ENCODE results near the gene MAGI3. TPM values are rescaled to one million over a fixed set of nuclear protein-coding genes. Genes with fewer than 3 reads are reported as not detected.
A peak's percentile ranks its signal among the peaks of the same experiment; 100 is the strongest.

Gene MAGI3
- polyA plus RNA-seq, 2 donors = 7.8 to 11.7 TPM

DNA sequence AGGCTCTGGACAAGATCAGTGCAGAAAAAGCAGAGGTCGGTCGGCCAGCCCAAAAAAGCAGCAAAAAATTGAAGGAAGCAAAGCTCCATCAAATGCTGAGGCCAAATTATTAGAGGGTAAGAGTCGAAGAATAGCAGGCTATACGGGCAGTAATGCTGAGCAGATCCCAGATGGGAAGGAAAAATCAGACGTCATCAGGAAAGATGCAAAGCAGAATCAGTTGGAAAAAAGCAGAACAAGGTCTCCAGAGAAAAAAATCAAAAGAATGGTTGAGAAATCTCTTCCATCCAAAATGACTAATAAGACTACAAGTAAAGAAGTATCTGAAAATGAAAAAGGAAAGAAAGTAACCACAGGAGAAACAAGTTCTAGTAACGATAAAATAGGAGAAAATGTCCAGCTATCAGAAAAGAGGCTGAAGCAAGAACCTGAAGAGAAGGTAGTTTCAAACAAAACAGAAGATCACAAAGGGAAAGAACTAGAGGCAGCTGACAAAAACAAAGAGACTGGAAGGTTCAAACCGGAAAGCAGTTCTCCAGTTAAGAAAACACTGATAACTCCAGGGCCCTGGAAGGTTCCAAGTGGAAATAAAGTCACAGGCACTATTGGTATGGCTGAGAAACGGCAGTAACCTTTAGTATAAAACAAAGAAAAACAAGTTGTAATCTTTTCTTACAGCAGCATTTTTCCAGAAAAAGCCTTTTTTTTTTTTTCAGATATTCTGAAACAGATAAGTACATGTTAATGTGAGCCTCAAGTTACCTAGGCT is 293.3 kb downstream of the MAGI3 start:
- Histone ChIP-seq H3K4me1 (ENCODE audit: control insufficient read depth in 2 of 2, insufficient read depth in 2 of 2, low read length in 1 of 2) (no peaks in the 10 kb centered on the region), H3K9me3 (ENCODE audit: control insufficient read depth in 2 of 2, insufficient read depth in 1 of 2, low read depth in 1 of 2, low read length in 1 of 2) (no peaks in the 10 kb centered on the region), H3K36me3 (ENCODE audit: control insufficient read depth in 2 of 2, insufficient read depth in 2 of 2, low read length in 1 of 2) (no peaks in the 10 kb centered on the region), H3K4me3 (ENCODE audit: low read depth in 1 of 2, low read length in 2 of 2) (no peak overlapping the region), H3K27ac (ENCODE audit: low read depth in 2 of 2, low read length in 1 of 2) (no peak overlapping the region), H3K27me3 (ENCODE audit: control insufficient read depth in 1 of 2, insufficient read depth in 2 of 2, low read length in 2 of 2) (no peaks in the 10 kb centered on the region)
- 66 to 74% methylated on average over 8 of the region's 8 CpGs for WGBS, 2 donors

DNA sequence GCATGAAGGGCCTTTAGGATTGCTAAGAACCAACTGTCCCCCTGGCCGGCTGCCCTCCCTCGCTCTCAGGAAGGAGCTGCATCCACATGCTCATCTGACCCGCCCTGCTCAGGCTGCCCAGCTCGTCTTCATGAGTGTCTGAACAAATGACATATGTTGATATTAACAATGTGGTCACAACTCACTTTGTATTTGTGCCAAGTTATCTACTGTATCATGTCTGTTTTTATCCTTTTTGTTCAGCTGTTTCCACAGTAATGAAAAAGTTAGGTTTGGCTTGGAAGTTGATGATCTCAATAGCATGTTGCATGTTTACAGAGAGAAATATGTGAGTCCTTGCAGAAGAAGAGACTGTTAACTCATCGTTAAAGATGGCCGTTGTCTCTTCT is 293.8 kb downstream of the MAGI3 start:
- peak overlapping the region in 1 of 2 donors; percentile 30 for H3K27ac ChIP-seq (ENCODE audit: low read depth in 2 of 2, low read length in 1 of 2)
- H3K4me1 ChIP-seq (ENCODE audit: control insufficient read depth in 2 of 2, insufficient read depth in 2 of 2, low read length in 1 of 2) = no peaks in the 10 kb centered on the region
- H3K36me3 ChIP-seq (ENCODE audit: control insufficient read depth in 2 of 2, insufficient read depth in 2 of 2, low read length in 1 of 2) = no peaks in the 10 kb centered on the region
- H3K4me3 ChIP-seq (ENCODE audit: low read depth in 1 of 2, low read length in 2 of 2) = no peak overlapping the region
- 52 to 64% methylated on average over 6 of the region's 6 CpGs for WGBS, 2 donors
- H3K27me3 ChIP-seq (ENCODE audit: control insufficient read depth in 1 of 2, insufficient read depth in 2 of 2, low read length in 2 of 2) = no peaks in the 10 kb centered on the region
- no peaks in the 10 kb centered on the region for H3K9me3 ChIP-seq (ENCODE audit: control insufficient read depth in 2 of 2, insufficient read depth in 1 of 2, low read depth in 1 of 2, low read length in 1 of 2)

DNA sequence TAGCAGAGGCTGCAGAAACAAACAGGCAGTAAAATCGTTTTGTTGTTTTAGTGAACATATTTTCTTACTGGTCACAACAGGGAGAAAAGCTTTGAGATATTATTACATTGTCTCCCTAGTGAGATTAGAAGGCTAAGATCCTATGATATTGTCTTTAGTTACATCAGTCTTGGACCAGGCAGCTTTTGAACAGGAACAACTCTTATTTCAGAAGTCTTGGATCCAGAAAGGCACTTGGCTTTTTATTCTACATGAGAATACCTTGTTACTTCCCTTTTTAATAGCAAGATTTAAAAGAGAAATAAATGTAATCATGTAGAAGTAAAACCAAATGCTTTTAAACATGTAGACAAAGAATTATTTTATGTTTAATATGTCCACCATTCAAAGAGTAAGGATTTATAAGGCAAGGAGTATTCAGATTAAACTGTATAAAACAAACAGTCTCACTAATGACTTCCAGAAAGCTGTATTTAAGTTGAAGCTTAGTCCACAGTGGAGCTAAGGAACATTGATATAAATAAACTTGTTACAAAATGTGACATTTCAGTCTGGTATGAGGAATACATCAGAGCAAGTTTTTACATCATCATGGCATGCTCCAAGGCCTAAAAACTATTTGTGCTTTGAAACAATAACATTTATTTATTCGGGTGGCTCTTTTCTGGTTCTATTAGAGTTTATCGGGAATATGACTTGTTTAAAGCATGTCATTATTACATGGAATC is 296.7 kb downstream of the MAGI3 start:
- Histone ChIP-seq H3K9me3 (ENCODE audit: control insufficient read depth in 2 of 2, insufficient read depth in 1 of 2, low read depth in 1 of 2, low read length in 1 of 2) (no peaks in the 10 kb centered on the region), H3K36me3 (ENCODE audit: control insufficient read depth in 2 of 2, insufficient read depth in 2 of 2, low read length in 1 of 2) (no peaks in the 10 kb centered on the region), H3K4me3 (ENCODE audit: low read depth in 1 of 2, low read length in 2 of 2) (no peak overlapping the region), H3K4me1 (ENCODE audit: control insufficient read depth in 2 of 2, insufficient read depth in 2 of 2, low read length in 1 of 2) (no peaks in the 10 kb centered on the region), H3K27me3 (ENCODE audit: control insufficient read depth in 1 of 2, insufficient read depth in 2 of 2, low read length in 2 of 2) (no peaks in the 10 kb centered on the region), H3K27ac (ENCODE audit: low read depth in 2 of 2, low read length in 1 of 2) (no peak overlapping the region)
- WGBS, 2 donors = 81 to 87% methylated on average over 3 of the region's 3 CpGs

DNA sequence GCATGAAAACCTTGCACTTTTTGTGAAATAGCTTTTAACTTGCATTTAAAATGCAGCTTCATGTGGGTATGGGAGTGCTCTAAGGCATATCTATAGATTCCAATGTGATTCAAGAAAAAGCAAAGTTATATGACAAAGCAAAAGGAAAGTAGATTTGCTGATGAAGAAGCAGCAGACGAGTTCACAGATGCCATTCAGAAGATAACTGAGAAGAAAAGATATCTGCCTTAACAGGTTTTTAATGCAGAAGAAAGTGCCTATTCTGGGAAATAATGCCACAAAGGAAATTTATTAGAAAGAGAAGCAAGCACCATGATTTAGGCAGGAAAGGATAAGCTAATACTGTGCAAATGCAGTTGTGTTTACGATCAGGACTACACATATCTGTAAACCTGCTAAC is 300.9 kb downstream of the MAGI3 start:
- Histone ChIP-seq H3K4me3 (ENCODE audit: low read depth in 1 of 2, low read length in 2 of 2) (no peak overlapping the region), H3K27ac (ENCODE audit: low read depth in 2 of 2, low read length in 1 of 2) (no peak overlapping the region), H3K4me1 (ENCODE audit: control insufficient read depth in 2 of 2, insufficient read depth in 2 of 2, low read length in 1 of 2) (no peaks in the 10 kb centered on the region), H3K27me3 (ENCODE audit: control insufficient read depth in 1 of 2, insufficient read depth in 2 of 2, low read length in 2 of 2) (no peaks in the 10 kb centered on the region), H3K9me3 (ENCODE audit: control insufficient read depth in 2 of 2, insufficient read depth in 1 of 2, low read depth in 1 of 2, low read length in 1 of 2) (peaks cover 0 to 3% of the 10 kb centered on the region in 2 donors), H3K36me3 (ENCODE audit: control insufficient read depth in 2 of 2, insufficient read depth in 2 of 2, low read length in 1 of 2) (no peaks in the 10 kb centered on the region)
- WGBS, 2 donors = 92 to 93% methylated on average over 2 of the region's 2 CpGs

DNA sequence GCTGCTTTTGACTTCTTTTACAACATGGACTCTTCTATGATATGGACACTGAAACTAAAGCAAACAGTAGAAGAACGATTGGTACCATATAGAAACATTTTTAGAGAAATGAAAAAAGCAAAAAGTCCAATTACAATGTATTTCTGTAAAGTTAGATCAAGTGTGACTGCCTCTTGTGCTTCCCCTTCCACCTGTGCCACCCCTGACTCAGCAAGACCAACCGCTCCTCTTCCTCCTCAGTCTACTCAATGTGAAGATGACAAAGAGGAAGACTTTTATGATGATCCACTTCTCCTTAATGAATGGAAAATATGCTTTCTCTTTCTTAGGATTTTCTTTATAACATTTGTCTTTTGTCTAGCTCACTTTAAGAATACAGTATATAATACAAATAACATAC is 302.0 kb downstream of the MAGI3 start:
- Histone ChIP-seq H3K36me3 (ENCODE audit: control insufficient read depth in 2 of 2, insufficient read depth in 2 of 2, low read length in 1 of 2) (no peaks in the 10 kb centered on the region), H3K9me3 (ENCODE audit: control insufficient read depth in 2 of 2, insufficient read depth in 1 of 2, low read depth in 1 of 2, low read length in 1 of 2) (peaks cover 0 to 3% of the 10 kb centered on the region in 2 donors), H3K27me3 (ENCODE audit: control insufficient read depth in 1 of 2, insufficient read depth in 2 of 2, low read length in 2 of 2) (no peaks in the 10 kb centered on the region), H3K4me3 (ENCODE audit: low read depth in 1 of 2, low read length in 2 of 2) (no peak overlapping the region), H3K27ac (ENCODE audit: low read depth in 2 of 2, low read length in 1 of 2) (no peak overlapping the region), H3K4me1 (ENCODE audit: control insufficient read depth in 2 of 2, insufficient read depth in 2 of 2, low read length in 1 of 2) (no peaks in the 10 kb centered on the region)
- WGBS, 2 donors = 87 to 89% methylated on average over 2 of the region's 2 CpGs

DNA sequence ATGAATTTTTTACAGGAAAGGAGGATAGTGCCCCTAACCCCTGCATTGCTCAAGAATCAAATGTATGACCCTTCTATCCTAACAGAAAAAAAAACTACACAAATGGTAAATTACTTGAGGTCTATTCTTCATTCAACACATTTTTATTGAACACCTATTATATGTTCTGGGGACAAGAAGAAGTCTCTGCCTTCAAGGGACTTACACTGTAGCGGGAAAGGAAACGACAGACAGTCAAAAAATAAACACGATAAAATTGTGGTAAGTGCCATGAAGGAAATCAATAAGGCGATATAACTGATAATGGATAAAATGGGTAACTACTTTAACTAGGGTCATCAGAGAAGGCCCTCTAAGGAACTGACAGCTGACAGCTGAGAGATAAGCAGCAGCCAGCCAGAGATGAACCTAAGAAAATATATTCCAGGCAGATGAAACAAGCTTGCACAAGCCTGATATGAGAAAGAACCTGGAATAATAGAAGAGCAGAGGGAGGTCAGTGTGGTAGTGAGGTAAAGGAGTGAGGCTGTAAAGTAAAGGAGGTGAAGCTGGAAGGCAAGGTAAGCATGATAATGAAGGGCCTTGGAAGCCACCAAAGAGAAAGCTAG is 302.6 kb downstream of the MAGI3 start:
- Histone ChIP-seq H3K4me3 (ENCODE audit: low read depth in 1 of 2, low read length in 2 of 2) (no peak overlapping the region), H3K36me3 (ENCODE audit: control insufficient read depth in 2 of 2, insufficient read depth in 2 of 2, low read length in 1 of 2) (no peaks in the 10 kb centered on the region), H3K9me3 (ENCODE audit: control insufficient read depth in 2 of 2, insufficient read depth in 1 of 2, low read depth in 1 of 2, low read length in 1 of 2) (peaks cover 0 to 3% of the 10 kb centered on the region in 2 donors), H3K27me3 (ENCODE audit: control insufficient read depth in 1 of 2, insufficient read depth in 2 of 2, low read length in 2 of 2) (no peaks in the 10 kb centered on the region), H3K27ac (ENCODE audit: low read depth in 2 of 2, low read length in 1 of 2) (no peak overlapping the region), H3K4me1 (ENCODE audit: control insufficient read depth in 2 of 2, insufficient read depth in 2 of 2, low read length in 1 of 2) (no peaks in the 10 kb centered on the region)
- WGBS, 2 donors = 89 to 97% methylated on average over 4 of the region's 4 CpGs

DNA sequence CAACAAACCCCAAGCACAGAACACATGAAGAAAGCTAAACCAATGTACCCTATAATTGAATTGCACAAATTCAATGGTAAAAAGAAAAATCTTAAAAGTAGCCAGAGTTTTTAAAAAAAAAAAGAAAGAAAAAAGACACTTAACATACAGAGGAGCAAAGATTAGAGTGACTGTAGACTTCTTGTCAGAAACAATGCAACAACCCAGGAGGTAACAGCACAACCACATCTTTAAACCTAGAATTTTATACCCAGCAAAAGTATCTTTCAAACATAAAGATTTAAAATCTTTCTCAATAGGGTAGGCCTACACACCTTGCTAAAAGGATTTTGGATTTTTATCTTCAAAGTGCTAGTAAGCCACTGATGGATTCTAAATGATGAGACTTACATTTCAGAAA is 304.6 kb downstream of the MAGI3 start:
- Histone ChIP-seq H3K9me3 (ENCODE audit: control insufficient read depth in 2 of 2, insufficient read depth in 1 of 2, low read depth in 1 of 2, low read length in 1 of 2) (peaks cover 0 to 3% of the 10 kb centered on the region in 2 donors), H3K4me3 (ENCODE audit: low read depth in 1 of 2, low read length in 2 of 2) (no peak overlapping the region), H3K27me3 (ENCODE audit: control insufficient read depth in 1 of 2, insufficient read depth in 2 of 2, low read length in 2 of 2) (no peaks in the 10 kb centered on the region), H3K4me1 (ENCODE audit: control insufficient read depth in 2 of 2, insufficient read depth in 2 of 2, low read length in 1 of 2) (no peaks in the 10 kb centered on the region), H3K36me3 (ENCODE audit: control insufficient read depth in 2 of 2, insufficient read depth in 2 of 2, low read length in 1 of 2) (no peaks in the 10 kb centered on the region), H3K27ac (ENCODE audit: low read depth in 2 of 2, low read length in 1 of 2) (no peak overlapping the region)

DNA sequence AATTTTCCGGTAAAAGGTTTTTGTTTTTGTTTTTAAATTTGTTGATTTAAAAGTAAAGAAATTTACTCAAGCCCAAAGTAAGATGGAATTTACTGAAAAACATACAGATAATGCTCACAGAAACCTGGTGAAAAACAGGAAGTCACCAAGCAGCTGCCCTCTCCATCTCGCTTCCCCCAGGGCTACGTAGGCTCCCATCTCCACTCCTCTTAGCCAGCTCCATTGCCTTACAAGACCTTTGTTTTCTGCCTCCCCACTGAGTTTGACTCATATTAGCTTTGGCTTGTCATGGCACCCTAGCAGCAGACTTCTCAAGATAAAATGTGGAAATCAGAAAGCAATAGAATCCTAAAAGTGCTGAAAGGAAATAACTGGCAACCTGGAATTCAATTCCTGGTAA is 311.1 kb downstream of the MAGI3 start:
- 88 to 89% methylated on average over 3 of the region's 3 CpGs for WGBS, 2 donors
- Histone ChIP-seq H3K27me3 (ENCODE audit: control insufficient read depth in 1 of 2, insufficient read depth in 2 of 2, low read length in 2 of 2) (no peaks in the 10 kb centered on the region), H3K36me3 (ENCODE audit: control insufficient read depth in 2 of 2, insufficient read depth in 2 of 2, low read length in 1 of 2) (no peaks in the 10 kb centered on the region), H3K4me3 (ENCODE audit: low read depth in 1 of 2, low read length in 2 of 2) (no peak overlapping the region), H3K4me1 (ENCODE audit: control insufficient read depth in 2 of 2, insufficient read depth in 2 of 2, low read length in 1 of 2) (no peaks in the 10 kb centered on the region), H3K27ac (ENCODE audit: low read depth in 2 of 2, low read length in 1 of 2) (no peak overlapping the region), H3K9me3 (ENCODE audit: control insufficient read depth in 2 of 2, insufficient read depth in 1 of 2, low read depth in 1 of 2, low read length in 1 of 2) (no peaks in the 10 kb centered on the region)

DNA sequence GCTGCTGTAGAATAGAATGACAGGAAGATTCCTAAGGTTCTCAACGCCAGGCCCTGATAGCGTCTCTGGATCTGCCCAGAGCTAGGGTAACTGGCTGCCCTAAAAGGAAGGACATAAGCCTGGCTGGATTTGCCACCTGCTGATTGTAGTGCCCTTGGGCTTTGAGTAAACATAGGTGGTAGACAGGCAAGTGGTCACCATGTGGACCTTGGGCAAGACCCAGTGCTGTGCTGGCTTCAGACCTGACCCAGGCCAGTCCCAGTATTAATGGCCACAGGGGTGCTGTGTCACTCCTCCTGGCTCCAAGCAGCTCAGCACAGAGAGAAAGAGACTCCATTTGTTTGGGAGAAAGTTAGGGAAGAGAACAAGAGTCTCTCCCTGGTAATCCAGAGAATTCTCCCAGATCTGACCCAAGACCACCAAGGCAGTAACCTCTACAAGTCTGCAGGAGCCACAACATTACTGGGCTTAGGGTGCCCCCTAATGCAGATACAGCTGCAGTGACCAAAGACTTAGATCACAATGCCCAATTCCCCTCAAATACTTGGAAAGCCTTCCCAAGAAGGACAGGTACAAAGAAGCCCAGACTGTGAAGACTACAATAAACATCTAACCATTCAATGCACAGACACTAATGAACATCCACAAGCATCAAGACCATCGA is 324.4 kb downstream of the MAGI3 start:
- H3K9me3 ChIP-seq (ENCODE audit: control insufficient read depth in 2 of 2, insufficient read depth in 1 of 2, low read depth in 1 of 2, low read length in 1 of 2) = no peaks in the 10 kb centered on the region
- H3K4me3 ChIP-seq (ENCODE audit: low read depth in 1 of 2, low read length in 2 of 2) = no peak overlapping the region
- H3K4me1 ChIP-seq (ENCODE audit: control insufficient read depth in 2 of 2, insufficient read depth in 2 of 2, low read length in 1 of 2) = no peaks in the 10 kb centered on the region
- H3K27ac ChIP-seq (ENCODE audit: low read depth in 2 of 2, low read length in 1 of 2) = no peak overlapping the region
- WGBS, 2 donors = 88 to 95% methylated on average over 3 of the region's 3 CpGs
- H3K27me3 ChIP-seq (ENCODE audit: control insufficient read depth in 1 of 2, insufficient read depth in 2 of 2, low read length in 2 of 2) = no peaks in the 10 kb centered on the region
- peaks cover 0 to 6% of the 10 kb centered on the region in 2 donors for H3K36me3 ChIP-seq (ENCODE audit: control insufficient read depth in 2 of 2, insufficient read depth in 2 of 2, low read length in 1 of 2)
